Left lung (tissue), 10 donors: Measurements from ENCODE around the gene GULP1. TPM values are rescaled to one million over a fixed set of nuclear protein-coding genes. Genes with fewer than 3 reads are reported as not detected.
"Not testable (repeated sequence)": the region's sequence is repeated elsewhere in the genome, so short reads cannot be mapped to it uniquely, and the experiment has no call there.

ENCODE experiments used
- ATAC-seq: fragments of 200-7000 bp; cut with Tn5 transposase; one replicate; pipeline ENCODE4 v1.9.1; 2020; ENCODE audit warnings: moderate library complexity
- DNase-seq, 4 donors: peaks; one replicate each; pipeline ENCODE4 v3.0.0-alpha.2; 2013 to 2020
- H3K27ac ChIP-seq, 2 donors: fragments of 200-600 bp; sonication (generic) in 1 of 2; one replicate each; pipeline versions ENCODE4 v1.5.0 to v1.8.0; 2020 to 2021
- H3K27me3 ChIP-seq, 2 donors: fragments of 200-600 bp; sonication (generic) in 1 of 2; one replicate each; pipeline versions ENCODE4 v1.5.0 to v1.8.0; 2020 to 2021
- H3K36me3 ChIP-seq, 2 donors: fragments of 200-600 bp; sonication (generic) in 1 of 2; one replicate each; pipeline versions ENCODE4 v1.5.0 to v1.8.0; 2020 to 2021
- H3K4me1 ChIP-seq, 2 donors: fragments of 200-600 bp; one replicate each; pipeline ENCODE4 v1.8.0; 2021
- H3K4me3 ChIP-seq, 2 donors: fragments of 200-600 bp; sonication (generic) in 1 of 2; one replicate each; pipeline versions ENCODE4 v1.5.0 to v1.8.0; 2020 to 2021; ENCODE audit warnings: mild to moderate bottlenecking in 1 of 2
- H3K9me3 ChIP-seq, 2 donors: fragments of 200-600 bp; sonication (generic) in 1 of 2; one replicate each; pipeline versions ENCODE4 v1.5.0 to v1.8.0; 2020 to 2021
- intact Hi-C, 2 donors: fragments of 100-400 bp; cut with DNase I; formaldehyde crosslinking; loops; one replicate each; pipeline versions ENCODE4 v1.11.2 to v1.14.2; 2022
- polyA plus RNA-seq, 6 donors: library from polyadenylated mRNA; unstranded; fragments of 120-200 nt; gene quantifications; one replicate each; pipeline ENCODE4 v1.2.1, GENCODE V29; 2013; ENCODE audit not compliant: insufficient read length in 6 of 6
- total RNA-seq, 2 donors: library from RNA; stranded (reverse); fragmentation: NEBNext Ultra II Directional; extraction: Animal tissue kit (Norgen Biotek cat#: 25700); gene quantifications; one replicate each; pipeline ENCODE4 v1.2.1, GENCODE V29; 2021
- TF ChIP-seq, protein P1 (sequence below), 2 donors: fragments of 200-600 bp; sonication (generic) in 1 of 2; IDR thresholded peaks; one replicate each; pipeline versions ENCODE4 v1.5.0 to v1.8.0; 2021; ENCODE audit warnings: antibody characterized with exemption in 2 of 2
- donor health status: DM: no; HTN: yes; CAD: no.
- donor health status: DM: no; HTN: no; CAD: no.

GULP1 gene
- total and polyA plus RNA-seq, 8 donors = 27.5 to 120 (median 85.4) TPM

DNA sequence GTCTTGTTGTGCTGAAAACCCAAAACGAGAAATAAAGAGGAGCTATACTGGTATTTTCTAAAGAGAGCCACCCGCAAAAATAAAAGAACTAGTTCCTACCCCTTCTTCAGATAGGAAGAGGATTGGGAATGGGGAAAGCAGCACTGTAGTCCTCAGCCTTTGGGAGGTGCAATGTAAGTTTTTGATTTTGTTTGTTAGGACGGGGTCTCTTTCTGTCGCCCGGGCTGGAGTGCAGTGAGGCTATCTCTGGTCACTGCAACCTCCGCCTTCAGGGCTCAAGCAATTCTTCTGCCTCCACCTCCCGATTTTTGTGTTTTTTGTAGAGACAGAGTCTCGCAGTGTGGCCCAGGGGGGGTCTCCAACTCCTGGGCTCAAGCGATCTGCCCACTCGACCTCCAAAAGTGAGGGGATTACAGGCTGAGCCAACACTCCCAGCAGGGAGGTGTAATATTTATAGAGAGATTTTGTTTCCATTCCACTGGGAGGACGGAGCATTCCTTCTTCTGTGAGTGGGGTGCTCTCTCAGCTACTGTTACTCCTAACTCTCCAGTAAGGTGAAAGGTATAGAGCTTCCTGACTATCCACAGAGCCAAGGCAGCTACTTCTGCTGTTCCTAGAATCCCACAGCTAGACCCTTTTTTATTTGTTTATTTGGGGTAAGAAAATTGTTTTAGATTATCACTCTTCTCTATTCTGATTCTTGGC lies 13.1 kb upstream of the GULP1 start:
- ATAC-seq (no peak), DNase-seq (no peak)
- no peaks in the 10 kb centered on the region for H3K4me1 ChIP-seq
- H3K27me3 ChIP-seq = no peaks in the 10 kb centered on the region
- H3K36me3 ChIP-seq = no peaks in the 10 kb centered on the region
- no peaks in the 10 kb centered on the region for H3K9me3 ChIP-seq
- intact Hi-C loops = no loop called here
- H3K4me3 ChIP-seq = peak overlapping the region in 1 of 2 donors; percentile 2
- H3K27ac ChIP-seq = no peak overlapping the region
- TF ChIP-seq, protein P1, sequence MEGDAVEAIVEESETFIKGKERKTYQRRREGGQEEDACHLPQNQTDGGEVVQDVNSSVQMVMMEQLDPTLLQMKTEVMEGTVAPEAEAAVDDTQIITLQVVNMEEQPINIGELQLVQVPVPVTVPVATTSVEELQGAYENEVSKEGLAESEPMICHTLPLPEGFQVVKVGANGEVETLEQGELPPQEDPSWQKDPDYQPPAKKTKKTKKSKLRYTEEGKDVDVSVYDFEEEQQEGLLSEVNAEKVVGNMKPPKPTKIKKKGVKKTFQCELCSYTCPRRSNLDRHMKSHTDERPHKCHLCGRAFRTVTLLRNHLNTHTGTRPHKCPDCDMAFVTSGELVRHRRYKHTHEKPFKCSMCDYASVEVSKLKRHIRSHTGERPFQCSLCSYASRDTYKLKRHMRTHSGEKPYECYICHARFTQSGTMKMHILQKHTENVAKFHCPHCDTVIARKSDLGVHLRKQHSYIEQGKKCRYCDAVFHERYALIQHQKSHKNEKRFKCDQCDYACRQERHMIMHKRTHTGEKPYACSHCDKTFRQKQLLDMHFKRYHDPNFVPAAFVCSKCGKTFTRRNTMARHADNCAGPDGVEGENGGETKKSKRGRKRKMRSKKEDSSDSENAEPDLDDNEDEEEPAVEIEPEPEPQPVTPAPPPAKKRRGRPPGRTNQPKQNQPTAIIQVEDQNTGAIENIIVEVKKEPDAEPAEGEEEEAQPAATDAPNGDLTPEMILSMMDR (IDR thresholded peaks at IDR 0.05) = no peak

DNA sequence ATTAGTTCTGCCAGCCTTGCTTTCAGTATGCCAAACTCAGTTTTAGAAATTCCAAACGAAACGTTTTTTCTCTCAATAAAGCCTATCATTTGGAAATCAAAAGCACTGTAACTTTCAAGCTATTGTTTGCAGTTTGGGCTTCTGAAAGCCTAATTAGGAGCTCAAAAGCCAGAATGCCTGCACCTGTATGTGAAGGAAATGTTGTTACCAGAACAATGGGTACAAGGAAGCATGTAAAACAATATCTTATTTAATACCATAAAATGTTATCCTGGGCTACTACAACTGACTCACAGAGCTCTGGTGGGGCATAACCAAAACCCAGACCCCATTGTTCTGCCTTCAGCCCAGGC lies 12.6 kb upstream of the GULP1 start:
- TF ChIP-seq, protein P1 (IDR thresholded peaks at IDR 0.05) = no peak
- no peaks in the 10 kb centered on the region for H3K9me3 ChIP-seq
- H3K36me3 ChIP-seq = no peaks in the 10 kb centered on the region
- intact Hi-C loops = no loop called here
- ATAC-seq = no peak
- no peak overlapping the region for H3K27ac ChIP-seq
- no peaks in the 10 kb centered on the region for H3K4me1 ChIP-seq
- no peaks in the 10 kb centered on the region for H3K27me3 ChIP-seq
- H3K4me3 ChIP-seq = peak overlapping the region in 1 of 2 donors; percentile 2
- no peak for DNase-seq

DNA sequence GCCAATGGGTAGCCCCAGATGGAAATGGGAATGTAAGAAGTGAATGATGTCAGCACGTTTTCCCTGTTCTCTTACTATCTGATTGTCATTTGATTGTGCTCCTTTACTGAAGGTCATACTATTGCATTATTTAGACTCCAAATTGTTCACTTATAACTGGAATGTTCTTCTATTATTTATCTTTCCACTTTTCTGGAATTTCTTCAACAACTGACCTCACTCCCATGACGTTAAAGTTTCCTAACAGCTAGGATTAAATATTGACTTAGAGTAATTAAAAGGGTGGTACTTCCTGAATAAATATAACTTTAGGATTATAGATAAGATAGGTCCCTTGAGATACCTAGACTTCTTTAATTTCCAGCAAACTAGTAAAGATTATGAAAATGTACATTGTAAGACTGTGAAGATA lies 10.9 kb upstream of the GULP1 start:
- no peaks in the 10 kb centered on the region for H3K36me3 ChIP-seq
- TF ChIP-seq, protein P1 (IDR thresholded peaks at IDR 0.05) = no peak
- no peaks in the 10 kb centered on the region for H3K27me3 ChIP-seq
- no peak overlapping the region for H3K27ac ChIP-seq
- peak; percentile 68 for ATAC-seq
- intact Hi-C loops = no loop called here
- no peaks in the 10 kb centered on the region for H3K9me3 ChIP-seq
- H3K4me3 ChIP-seq = no peak overlapping the region
- DNase-seq = no peak
- no peaks in the 10 kb centered on the region for H3K4me1 ChIP-seq

DNA sequence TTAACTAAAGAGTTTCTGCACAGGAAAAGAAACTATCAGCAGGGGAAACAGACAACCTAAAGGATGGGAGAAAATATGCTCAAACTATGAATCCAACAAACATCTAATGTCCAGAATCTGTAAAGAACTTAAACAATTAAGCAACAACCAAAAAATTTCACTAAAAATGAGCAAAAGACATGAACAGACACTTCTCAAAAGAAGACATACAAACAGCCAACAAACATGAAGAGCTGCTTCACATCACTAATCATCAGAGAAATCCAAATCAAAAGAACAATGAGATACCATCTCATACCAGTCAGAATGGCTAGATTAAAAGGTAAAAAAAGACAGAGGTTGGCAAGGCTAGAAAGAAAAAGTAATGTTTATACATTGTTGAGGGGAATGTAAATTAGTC lies 8.8 kb upstream of the GULP1 start:
- H3K9me3 ChIP-seq = no peaks in the 10 kb centered on the region
- H3K27me3 ChIP-seq = no peaks in the 10 kb centered on the region
- DNase-seq = no peak
- no peaks in the 10 kb centered on the region for H3K4me1 ChIP-seq
- no peak overlapping the region for H3K27ac ChIP-seq
- H3K36me3 ChIP-seq = no peaks in the 10 kb centered on the region
- TF ChIP-seq, protein P1 (IDR thresholded peaks at IDR 0.05) = no peak
- no peak overlapping the region for H3K4me3 ChIP-seq
- intact Hi-C loops = no loop called here
- no peak for ATAC-seq

DNA sequence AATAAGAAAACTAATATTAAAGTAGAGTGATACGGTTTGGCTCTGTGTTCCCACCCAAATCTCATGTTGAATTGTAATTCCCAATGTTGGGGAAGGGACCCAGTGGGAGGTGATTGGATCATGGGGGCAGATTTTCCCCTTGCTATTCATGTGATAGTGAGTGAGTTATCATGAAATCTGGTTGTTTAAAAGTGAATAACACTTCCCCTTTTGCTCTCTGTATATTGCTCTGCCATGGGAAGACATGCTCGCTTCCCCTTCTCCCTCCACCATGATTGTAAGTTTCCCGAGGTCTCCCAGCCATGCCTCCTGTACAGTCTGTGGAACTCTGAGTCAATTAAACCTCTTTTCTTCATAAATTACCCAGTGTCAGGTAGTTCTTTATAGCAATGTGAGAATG lies 7.4 kb upstream of the GULP1 start:
- ATAC-seq, H3K36me3 ChIP-seq, H3K9me3 ChIP-seq, H3K27ac ChIP-seq, H3K4me3 ChIP-seq, DNase-seq, H3K4me1 ChIP-seq, intact Hi-C loops, H3K27me3 ChIP-seq: not testable (repeated sequence)

DNA sequence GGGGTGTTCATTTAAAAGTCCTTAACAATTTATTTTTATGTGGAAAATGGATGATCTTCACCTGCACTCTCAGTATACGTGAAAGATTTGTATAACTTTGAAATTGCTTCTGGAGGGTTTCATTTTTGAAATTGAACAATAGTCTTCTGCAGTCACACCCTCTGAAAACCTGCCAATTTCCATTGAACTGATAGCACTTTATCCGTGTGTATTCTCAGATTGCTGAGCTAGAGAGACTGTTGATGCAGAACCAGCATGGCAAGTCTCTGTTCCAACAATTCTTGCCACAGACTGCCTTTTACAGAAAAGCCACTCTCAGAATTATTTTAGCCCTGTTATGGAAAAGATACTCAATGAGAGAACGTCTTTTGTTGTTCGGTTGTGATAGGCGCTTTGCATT lies 6.6 kb upstream of the GULP1 start:
- no peaks in the 10 kb centered on the region for H3K4me1 ChIP-seq
- TF ChIP-seq, protein P1 (IDR thresholded peaks at IDR 0.05) = no peak
- no peak overlapping the region for H3K4me3 ChIP-seq
- H3K9me3 ChIP-seq = no peaks in the 10 kb centered on the region
- intact Hi-C loops = no loop called here
- H3K27ac ChIP-seq = no peak overlapping the region
- peak; percentile 67 for ATAC-seq
- no peaks in the 10 kb centered on the region for H3K27me3 ChIP-seq
- no peak for DNase-seq
- no peaks in the 10 kb centered on the region for H3K36me3 ChIP-seq
